ENCODE results near the gene KDM1A.

KDM1A gene

DNA sequence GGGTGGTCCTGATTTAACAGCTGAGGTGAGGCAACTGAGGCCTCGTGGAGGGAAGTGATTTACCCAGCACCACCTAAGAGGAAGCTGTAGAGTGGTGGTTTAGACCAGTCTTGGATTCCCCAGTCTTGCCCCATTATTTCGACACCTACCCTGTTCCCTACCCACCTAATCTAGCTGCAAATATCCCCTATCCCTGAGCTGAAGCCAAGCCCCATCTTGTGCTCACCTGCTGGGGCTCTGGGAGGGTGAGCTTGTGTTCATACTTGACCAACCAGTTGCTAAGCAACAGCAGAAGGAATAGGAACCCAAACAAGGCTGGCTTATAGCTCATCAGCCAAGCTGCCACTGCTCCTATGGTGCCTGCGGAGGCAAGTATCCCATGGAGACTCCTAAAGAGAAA lies 5.6 kb upstream of the KDM1A start:
- Histone ChIP-seq H3K4me3 (replicated peaks; ENCODE audit: low read depth, low read length) (no peak overlapping the region), H3K36me3 (ENCODE audit: control insufficient read depth, insufficient read depth, low read length) (no peaks in the 10 kb centered on the region), H3K27me3 (replicated peaks; ENCODE audit: control insufficient read depth, insufficient read depth, low read length) (no peaks in the 10 kb centered on the region)
- TF ChIP-seq, protein P1, sequence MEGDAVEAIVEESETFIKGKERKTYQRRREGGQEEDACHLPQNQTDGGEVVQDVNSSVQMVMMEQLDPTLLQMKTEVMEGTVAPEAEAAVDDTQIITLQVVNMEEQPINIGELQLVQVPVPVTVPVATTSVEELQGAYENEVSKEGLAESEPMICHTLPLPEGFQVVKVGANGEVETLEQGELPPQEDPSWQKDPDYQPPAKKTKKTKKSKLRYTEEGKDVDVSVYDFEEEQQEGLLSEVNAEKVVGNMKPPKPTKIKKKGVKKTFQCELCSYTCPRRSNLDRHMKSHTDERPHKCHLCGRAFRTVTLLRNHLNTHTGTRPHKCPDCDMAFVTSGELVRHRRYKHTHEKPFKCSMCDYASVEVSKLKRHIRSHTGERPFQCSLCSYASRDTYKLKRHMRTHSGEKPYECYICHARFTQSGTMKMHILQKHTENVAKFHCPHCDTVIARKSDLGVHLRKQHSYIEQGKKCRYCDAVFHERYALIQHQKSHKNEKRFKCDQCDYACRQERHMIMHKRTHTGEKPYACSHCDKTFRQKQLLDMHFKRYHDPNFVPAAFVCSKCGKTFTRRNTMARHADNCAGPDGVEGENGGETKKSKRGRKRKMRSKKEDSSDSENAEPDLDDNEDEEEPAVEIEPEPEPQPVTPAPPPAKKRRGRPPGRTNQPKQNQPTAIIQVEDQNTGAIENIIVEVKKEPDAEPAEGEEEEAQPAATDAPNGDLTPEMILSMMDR (IDR thresholded peaks at IDR 0.05; ENCODE audit: insufficient read depth, low read length, poor library complexity, severe bottlenecking), result no peak
- DNase-seq (ENCODE audit: extremely low read depth, insufficient read length), result no peak

DNA sequence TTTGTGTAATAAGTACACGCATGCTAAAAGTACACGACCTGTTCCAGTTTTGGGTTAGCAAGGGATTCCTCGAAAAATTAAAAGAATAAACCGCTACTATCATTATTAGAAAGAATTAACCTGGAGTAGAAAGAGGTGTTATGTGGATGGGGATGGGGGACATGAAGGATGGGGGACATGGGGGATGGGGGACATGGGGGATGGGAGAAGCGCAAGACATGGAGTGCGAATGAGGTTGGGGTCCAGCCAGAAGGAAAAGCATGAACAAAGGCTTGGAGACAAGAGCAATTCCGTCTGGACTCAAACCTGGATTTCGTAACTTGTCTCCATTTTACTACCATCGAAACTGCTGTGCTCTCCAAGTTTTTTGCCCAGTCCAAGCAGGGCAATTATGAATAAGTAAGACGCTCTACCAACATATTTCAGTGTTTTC lies 591 bp upstream of the KDM1A start:
- H3K27me3 ChIP-seq (replicated peaks; ENCODE audit: control insufficient read depth, insufficient read depth, low read length), result no peaks in the 10 kb centered on the region
- TF ChIP-seq, protein P1 (IDR thresholded peaks at IDR 0.05; ENCODE audit: insufficient read depth, low read length, poor library complexity, severe bottlenecking), result no peak
- DNase-seq (ENCODE audit: extremely low read depth, insufficient read length), result no peak
- no peaks in the 10 kb centered on the region for H3K36me3 ChIP-seq (ENCODE audit: control insufficient read depth, insufficient read depth, low read length)
- H3K4me3 ChIP-seq (replicated peaks; ENCODE audit: low read depth, low read length), result peak overlapping the region; percentile 90

DNA sequence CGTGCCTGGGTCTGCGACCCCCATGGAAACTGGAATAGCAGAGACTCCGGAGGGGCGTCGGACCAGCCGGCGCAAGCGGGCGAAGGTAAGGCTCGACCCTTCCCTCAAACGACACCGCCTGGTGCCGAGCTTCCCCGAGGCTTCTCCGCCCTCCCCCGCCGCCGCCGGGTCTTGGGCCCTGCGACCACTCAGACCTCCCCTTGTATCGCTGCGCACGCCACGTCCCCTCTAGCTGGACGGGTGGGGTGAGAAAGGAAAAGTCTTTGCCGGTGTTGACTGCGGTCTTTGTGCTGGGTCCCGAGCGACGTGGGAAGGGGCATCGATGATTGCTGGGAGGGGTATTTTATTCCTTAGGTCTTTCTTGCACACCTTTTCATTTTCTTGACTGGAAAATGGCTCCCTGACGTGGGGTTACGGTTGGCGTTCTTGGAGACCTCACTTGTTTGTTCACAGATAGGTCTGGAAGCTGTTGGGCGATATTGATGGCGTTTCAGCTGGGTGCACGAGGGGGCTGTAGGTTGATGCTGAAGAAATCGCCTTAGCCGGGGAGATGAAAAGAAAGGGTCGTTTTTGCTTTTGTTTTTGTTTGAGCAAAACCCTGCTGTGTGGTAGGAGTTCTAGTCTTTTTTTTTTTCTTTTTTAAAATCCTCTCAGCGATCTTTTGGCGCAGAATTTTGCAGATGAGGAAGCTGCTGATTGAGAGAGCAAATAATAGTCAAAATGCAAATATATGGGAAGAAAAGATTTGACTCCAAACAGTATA lies 776 bp downstream of the KDM1A start:
- peak; percentile 52 for DNase-seq (ENCODE audit: extremely low read depth, insufficient read length)
- H3K4me3 ChIP-seq (replicated peaks; ENCODE audit: low read depth, low read length), result peak overlapping the region; percentile 90
- no peaks in the 10 kb centered on the region for H3K36me3 ChIP-seq (ENCODE audit: control insufficient read depth, insufficient read depth, low read length)
- TF ChIP-seq, protein P1 (IDR thresholded peaks at IDR 0.05; ENCODE audit: insufficient read depth, low read length, poor library complexity, severe bottlenecking), result no peak
- no peaks in the 10 kb centered on the region for H3K27me3 ChIP-seq (replicated peaks; ENCODE audit: control insufficient read depth, insufficient read depth, low read length)

DNA sequence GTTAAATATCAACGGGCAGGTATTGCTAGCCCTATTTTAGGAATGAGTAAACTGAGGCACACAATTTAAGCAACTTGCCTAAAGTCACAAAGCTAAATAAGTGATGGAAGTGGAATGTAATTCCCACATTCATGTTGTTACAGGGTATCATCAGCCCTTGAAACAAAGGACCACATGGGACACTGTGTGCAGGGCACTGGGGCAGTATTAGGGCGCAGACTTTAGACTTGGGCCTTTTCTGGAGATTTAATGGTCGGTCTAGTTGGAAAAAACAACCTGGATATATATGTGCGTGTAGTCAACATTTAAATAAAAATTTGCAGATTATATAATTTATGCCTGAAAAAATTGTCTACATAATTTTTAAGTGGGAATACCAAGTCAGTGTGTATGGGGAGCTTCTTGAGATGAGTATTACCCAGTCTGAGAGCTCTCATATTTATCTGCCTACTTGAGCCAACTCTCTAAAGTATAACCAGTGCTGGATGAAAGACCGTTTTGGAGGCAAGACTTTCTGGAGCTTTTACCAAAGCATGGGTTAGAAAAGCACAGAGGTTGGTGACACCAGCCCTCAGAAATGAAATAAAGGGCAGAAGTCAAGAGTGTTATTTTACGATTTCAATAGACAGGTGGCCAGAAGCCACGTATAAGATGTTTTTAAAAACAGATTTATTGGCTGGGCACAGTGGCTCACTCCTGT lies 1.6 kb downstream of the KDM1A start:
- Histone ChIP-seq H3K36me3 (ENCODE audit: control insufficient read depth, insufficient read depth, low read length) (no peaks in the 10 kb centered on the region), H3K27me3 (replicated peaks; ENCODE audit: control insufficient read depth, insufficient read depth, low read length) (no peaks in the 10 kb centered on the region), H3K4me3 (replicated peaks; ENCODE audit: low read depth, low read length) (peak overlapping the region; percentile 90)
- TF ChIP-seq, protein P1 (IDR thresholded peaks at IDR 0.05; ENCODE audit: insufficient read depth, low read length, poor library complexity, severe bottlenecking), result no peak
- DNase-seq (ENCODE audit: extremely low read depth, insufficient read length), result no peak

DNA sequence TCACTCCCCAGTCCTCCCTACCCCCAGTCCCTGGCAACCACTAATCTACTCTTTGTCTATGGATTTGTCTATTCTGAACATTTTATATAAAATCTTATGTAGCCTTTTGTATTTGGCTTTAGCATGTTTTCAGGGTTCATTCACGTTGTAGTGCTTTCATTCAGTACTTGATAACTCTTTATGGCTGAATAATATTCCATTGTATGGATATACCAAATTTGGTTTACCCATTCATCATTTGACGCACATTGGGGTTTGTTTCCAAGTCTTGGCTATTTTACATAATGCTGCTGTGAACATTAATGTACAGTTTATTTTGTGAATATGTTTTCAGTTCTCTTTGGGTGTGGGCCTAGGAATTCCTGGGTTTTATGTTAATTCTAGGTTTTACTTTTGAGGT lies 2.6 kb downstream of the KDM1A start:
- no peak for DNase-seq (ENCODE audit: extremely low read depth, insufficient read length)
- TF ChIP-seq, protein P1 (IDR thresholded peaks at IDR 0.05; ENCODE audit: insufficient read depth, low read length, poor library complexity, severe bottlenecking), result no peak
- Histone ChIP-seq H3K36me3 (ENCODE audit: control insufficient read depth, insufficient read depth, low read length) (no peaks in the 10 kb centered on the region), H3K27me3 (replicated peaks; ENCODE audit: control insufficient read depth, insufficient read depth, low read length) (no peaks in the 10 kb centered on the region), H3K4me3 (replicated peaks; ENCODE audit: low read depth, low read length) (no peak overlapping the region)

All from GM06990 (cell line).